Pulmonary artery endothelial cell (primary cell): ENCODE results near the gene PHF1. TPM values are rescaled to one million over a fixed set of nuclear protein-coding genes. Genes with fewer than 3 reads are reported as not detected.

ENCODE experiments used
- DNase-seq: peaks from one replicate; pipeline ENCODE4 v3.0.0-alpha.2; 2011; ENCODE audit warnings: low read depth, low spot score
- total RNA-seq: library from RNA; depleted of rRNA; stranded (reverse); fragments of >200 nt; gene quantifications from 2 replicates; pipeline ENCODE4 v1.2.3, GENCODE V29; 2014

PHF1 gene
- total RNA-seq, 1 donor from 2014 or later, result 6.8 TPM

- DNase-seq, result no peak
Observed at GRCh38 chr6:33430991-33431879, 20.4 kb downstream of the PHF1 start.

- no peak for DNase-seq
Observed at GRCh38 chr6:33431880-33432541, 21.2 kb downstream of the PHF1 start.

- DNase-seq, result no peak
Observed at GRCh38 chr6:33432546-33432945, 21.7 kb downstream of the PHF1 start.

- DNase-seq, result no peak
Observed at GRCh38 chr6:33433001-33433543, 22.3 kb downstream of the PHF1 start.

GRCh38 chr6:33433544-33434191, 22.9 kb downstream of the PHF1 start:
- no peak for DNase-seq

- no peak for DNase-seq
Observed at GRCh38 chr6:33434961-33435360, 24.1 kb downstream of the PHF1 start.

GRCh38 chr6:33437666-33438065, 26.9 kb downstream of the PHF1 start:
- no peak for DNase-seq

GRCh38 chr6:33438978-33439594, 28.3 kb downstream of the PHF1 start:
- DNase-seq, result no peak

GRCh38 chr6:33439956-33440648, 29.3 kb downstream of the PHF1 start:
- DNase-seq, result no peak

- DNase-seq, result no peak
Observed at GRCh38 chr6:33440649-33441309, 30.0 kb downstream of the PHF1 start.

GRCh38 chr6:33441457-33441856, 30.6 kb downstream of the PHF1 start:
- no peak for DNase-seq

- no peak for DNase-seq
Observed at GRCh38 chr6:33442283-33442682, 31.5 kb downstream of the PHF1 start.

GRCh38 chr6:33443025-33443424, 32.2 kb downstream of the PHF1 start:
- no peak for DNase-seq

- no peak for DNase-seq
Observed at GRCh38 chr6:33443619-33444504, 33.0 kb downstream of the PHF1 start.

GRCh38 chr6:33445119-33445603, 34.3 kb downstream of the PHF1 start:
- DNase-seq, result no peak

- DNase-seq, result no peak
Observed at GRCh38 chr6:33446356-33446755, 35.5 kb downstream of the PHF1 start.

- no peak for DNase-seq
Observed at GRCh38 chr6:33450434-33450833, 39.6 kb downstream of the PHF1 start.

- DNase-seq, result no peak
Observed at GRCh38 chr6:33451606-33452005, 40.8 kb downstream of the PHF1 start.

GRCh38 chr6:33452496-33452895, 41.7 kb downstream of the PHF1 start:
- no peak for DNase-seq
